Measurements from ENCODE around the gene CPNE6.

Gene CPNE6

GRCh38 chr14:24095271-24096068 is 24.1 kb downstream of the CPNE6 start:
- Histone ChIP-seq H3K4me1 (peaks cover 0 to 23% (median 19%) of the 10 kb centered on the region in 4 donors), H3K4me3 (peak overlapping the region; percentile 91 to 94), H3K27me3 (no peaks in the 10 kb centered on the region), H3K36me3 (peaks cover 0 to 26% (median 26%) of the 10 kb centered on the region in 3 donors), H3K27ac (peak overlapping the region; percentile 97 to 99), H3K9me3 (no peaks in the 10 kb centered on the region)
- peak; percentile 71 to 80 for DNase-seq
- no peak for TF ChIP-seq CTCF (IDR thresholded peaks at IDR 0.05)
- intact Hi-C loops (cut with DNase I; ENCODE audit: low total_unique reads): no loop called here

DNA sequence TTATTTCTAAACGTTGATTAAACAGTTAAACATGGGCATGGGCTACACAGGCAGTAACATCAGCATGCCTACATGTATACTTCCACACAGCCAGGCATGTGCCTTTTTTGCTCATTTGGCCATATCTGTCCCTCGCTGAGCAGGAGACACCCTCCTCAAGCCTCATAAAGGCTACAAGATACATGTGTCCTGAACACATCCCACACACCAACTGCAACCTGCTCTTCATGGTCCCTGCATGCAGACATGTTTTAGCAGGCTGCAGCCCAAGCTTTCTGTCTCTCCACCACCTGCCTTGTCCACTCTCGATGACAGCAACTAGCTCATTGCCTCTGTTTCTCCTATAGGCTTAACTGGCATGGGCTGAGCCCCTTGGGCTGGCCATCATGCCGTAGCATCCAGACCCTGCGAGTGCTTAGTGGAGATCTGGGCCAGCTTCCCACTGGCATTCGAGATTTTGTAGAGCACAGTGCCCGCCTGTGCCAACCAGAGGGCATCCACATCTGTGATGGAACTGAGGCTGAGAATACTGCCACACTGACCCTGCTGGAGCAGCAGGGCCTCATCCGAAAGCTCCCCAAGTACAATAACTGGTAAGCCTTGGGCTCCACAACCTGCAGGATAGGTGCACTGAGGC is 25.3 kb downstream of the CPNE6 start:
- intact Hi-C loops (cut with DNase I; ENCODE audit: low total_unique reads): no loop called here
- Histone ChIP-seq H3K4me3 (no peak overlapping the region), H3K27ac (no peak overlapping the region), H3K27me3 (no peaks in the 10 kb centered on the region), H3K36me3 (peaks cover 0 to 33% (median 32%) of the 10 kb centered on the region in 3 donors), H3K4me1 (peaks cover 0 to 23% (median 19%) of the 10 kb centered on the region in 4 donors), H3K9me3 (no peaks in the 10 kb centered on the region)
- no peak for TF ChIP-seq CTCF (IDR thresholded peaks at IDR 0.05)
- no peak for DNase-seq

DNA sequence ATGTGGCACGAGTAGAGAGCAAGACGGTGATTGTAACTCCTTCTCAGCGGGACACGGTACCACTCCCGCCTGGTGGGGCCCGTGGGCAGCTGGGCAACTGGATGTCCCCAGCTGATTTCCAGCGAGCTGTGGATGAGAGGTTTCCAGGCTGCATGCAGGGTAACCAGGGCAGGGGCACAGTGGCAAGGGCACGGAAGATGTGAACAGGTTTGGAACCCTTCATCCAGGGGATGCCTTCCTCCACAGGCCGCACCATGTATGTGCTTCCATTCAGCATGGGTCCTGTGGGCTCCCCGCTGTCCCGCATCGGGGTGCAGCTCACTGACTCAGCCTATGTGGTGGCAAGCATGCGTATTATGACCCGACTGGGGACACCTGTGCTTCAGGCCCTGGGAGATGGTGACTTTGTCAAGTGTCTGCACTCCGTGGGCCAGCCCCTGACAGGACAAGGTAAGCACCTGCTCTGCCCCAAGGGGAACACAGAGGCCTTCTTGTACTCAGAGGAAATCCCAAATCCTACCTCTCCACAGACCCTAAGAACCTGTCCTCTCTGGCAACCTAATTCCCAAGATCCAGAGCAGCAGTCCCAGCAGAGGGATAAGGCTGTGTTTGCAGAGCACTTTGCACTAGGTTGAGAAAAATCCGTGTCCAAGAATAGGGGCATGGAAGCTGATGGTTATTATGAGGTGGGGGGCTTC is 27.0 kb downstream of the CPNE6 start:
- no peaks in the 10 kb centered on the region for H3K9me3 ChIP-seq
- intact Hi-C loops (cut with DNase I; ENCODE audit: low total_unique reads): no loop called here
- H3K36me3 ChIP-seq: peaks cover 0 to 41% (median 39%) of the 10 kb centered on the region in 3 donors
- H3K4me1 ChIP-seq: peaks cover 0 to 18% (median 15%) of the 10 kb centered on the region in 4 donors
- no peak for DNase-seq
- no peaks in the 10 kb centered on the region for H3K27me3 ChIP-seq
- no peak for TF ChIP-seq CTCF (IDR thresholded peaks at IDR 0.05)
- H3K27ac ChIP-seq: no peak overlapping the region
- no peak overlapping the region for H3K4me3 ChIP-seq

GRCh38 chr14:24098927-24099813 is 27.8 kb downstream of the CPNE6 start:
- H3K4me3 ChIP-seq: no peak overlapping the region
- TF ChIP-seq CTCF (IDR thresholded peaks at IDR 0.05): no peak
- intact Hi-C loops (cut with DNase I; ENCODE audit: low total_unique reads): no loop called here
- H3K27me3 ChIP-seq: no peaks in the 10 kb centered on the region
- no peak overlapping the region for H3K27ac ChIP-seq
- H3K4me1 ChIP-seq: peaks cover 0 to 12% (median 10%) of the 10 kb centered on the region in 4 donors
- peaks cover 0 to 47% (median 46%) of the 10 kb centered on the region in 3 donors for H3K36me3 ChIP-seq
- DNase-seq: no peak
- H3K9me3 ChIP-seq: no peaks in the 10 kb centered on the region

Measured in tibial artery (tissue), 4 donors.